GM12878 (cell line): Measurements from ENCODE around the gene KRT71. TPM values are rescaled to one million over a fixed set of nuclear protein-coding genes. Genes with fewer than 3 reads are reported as not detected.

Source experiments
- FOS ChIP-seq: IDR thresholded peaks from 3 replicates; pipeline ENCODE4 v1.6.1; 2011; ENCODE audit warnings: borderline replicate concordance; ENCODE audit not compliant: insufficient read length; ENCODE audit errors: extremely low read depth
- GATAD2B ChIP-seq: fragments of 450-650 bp; conservative IDR thresholded peaks from 2 replicates; pipeline ENCODE4 v1.6.1; 2017; ENCODE audit warnings: low read depth, mild to moderate bottlenecking, moderate library complexity
- RFX5 ChIP-seq: IDR thresholded peaks from 2 replicates; pipeline ENCODE4 v1.6.1; 2011; ENCODE audit warnings: low read depth, low read length, improper control_type of control experiment
- YY1 ChIP-seq: IDR thresholded peaks from 2 replicates; pipeline ENCODE4 v1.6.1; 2011; ENCODE audit warnings: low read depth, mild to moderate bottlenecking, low read length
- ZNF622 ChIP-seq: fragments of 450-650 bp; IDR thresholded peaks from 2 replicates; pipeline ENCODE4 v1.6.1; 2017; ENCODE audit warnings: mild to moderate bottlenecking, inconsistent platforms
- polyA plus RNA-seq, 11 experiments: library from polyadenylated mRNA; depleted of rRNA in 4 of 11; unstranded in 6 of 11; stranded (reverse) in 5 of 11; fragments of >200 nt; fragmentation: Nextera tagmentation in 4 of 11; fragmentation: Illumina TruSeq in 1 of 11; extraction: Ambion mirVana in 4 of 11; extraction: Trizol in 1 of 11; gene quantifications; 1 replicate in 1 of 11; 2 replicates in 10 of 11; pipeline versions ENCODE4 v1.2.1 to v1.2.3, GENCODE V29; 2011 to 2016; ENCODE audit warnings: inconsistent platforms in 2 of 11, missing spikeins in 2 of 11, low read depth in 1 of 11
- total RNA-seq, 4 experiments: library from RNA; depleted of rRNA in 3 of 4; stranded (reverse); fragments of >200 nt in 3 of 4; fragmentation: Illumina TruSeq in 1 of 4; extraction: Trizol in 1 of 4; gene quantifications; 2 replicates each; pipeline versions ENCODE4 v1.2.1 to v1.2.3, GENCODE V29; 2013 to 2021
- TF ChIP-seq, protein P1 (sequence below): fragments of 450-650 bp; IDR thresholded peaks from 2 replicates; pipeline ENCODE4 v1.6.1; 2017; ENCODE audit warnings: antibody characterized with exemption, mild to moderate bottlenecking, moderate library complexity
- TF ChIP-seq, protein P2 (sequence below): fragments of 450-650 bp; formaldehyde crosslinking; IDR thresholded peaks from 2 replicates; pipeline ENCODE4 v1.4.0; 2020; ENCODE audit warnings: mild to moderate bottlenecking, moderate library complexity
- TF ChIP-seq, protein P3 (sequence below): fragments of 450-650 bp; IDR thresholded peaks from 2 replicates; pipeline ENCODE4 v1.6.1; 2017; ENCODE audit warnings: mild to moderate bottlenecking, moderate library complexity

Gene KRT71
- total and polyA plus RNA-seq, 10 of the 15 experiments (the other 5 are each of a cell fraction or from before 2014, with no cell fraction given) = not detected

DNA sequence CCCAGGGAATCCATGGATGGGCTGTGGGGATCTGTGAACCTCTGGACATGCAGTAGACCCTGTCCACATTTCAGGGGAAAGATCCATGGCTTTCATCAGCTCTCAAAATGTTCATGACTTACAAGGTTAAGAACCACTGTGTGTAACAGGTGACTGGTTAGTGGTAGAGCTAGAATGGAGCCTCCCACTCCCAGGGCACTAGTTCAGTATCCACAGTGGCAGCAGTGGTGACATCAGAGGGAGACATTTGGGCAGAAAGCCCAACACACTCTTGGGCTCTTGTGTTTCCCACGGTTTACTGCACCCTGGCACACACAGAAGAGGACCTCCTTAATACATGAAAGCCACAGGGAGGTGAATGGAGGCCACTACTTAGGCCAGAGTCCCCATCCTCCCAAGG is 11.6 kb upstream of the KRT71 start (continued):
- TF ChIP-seq, protein P1, sequence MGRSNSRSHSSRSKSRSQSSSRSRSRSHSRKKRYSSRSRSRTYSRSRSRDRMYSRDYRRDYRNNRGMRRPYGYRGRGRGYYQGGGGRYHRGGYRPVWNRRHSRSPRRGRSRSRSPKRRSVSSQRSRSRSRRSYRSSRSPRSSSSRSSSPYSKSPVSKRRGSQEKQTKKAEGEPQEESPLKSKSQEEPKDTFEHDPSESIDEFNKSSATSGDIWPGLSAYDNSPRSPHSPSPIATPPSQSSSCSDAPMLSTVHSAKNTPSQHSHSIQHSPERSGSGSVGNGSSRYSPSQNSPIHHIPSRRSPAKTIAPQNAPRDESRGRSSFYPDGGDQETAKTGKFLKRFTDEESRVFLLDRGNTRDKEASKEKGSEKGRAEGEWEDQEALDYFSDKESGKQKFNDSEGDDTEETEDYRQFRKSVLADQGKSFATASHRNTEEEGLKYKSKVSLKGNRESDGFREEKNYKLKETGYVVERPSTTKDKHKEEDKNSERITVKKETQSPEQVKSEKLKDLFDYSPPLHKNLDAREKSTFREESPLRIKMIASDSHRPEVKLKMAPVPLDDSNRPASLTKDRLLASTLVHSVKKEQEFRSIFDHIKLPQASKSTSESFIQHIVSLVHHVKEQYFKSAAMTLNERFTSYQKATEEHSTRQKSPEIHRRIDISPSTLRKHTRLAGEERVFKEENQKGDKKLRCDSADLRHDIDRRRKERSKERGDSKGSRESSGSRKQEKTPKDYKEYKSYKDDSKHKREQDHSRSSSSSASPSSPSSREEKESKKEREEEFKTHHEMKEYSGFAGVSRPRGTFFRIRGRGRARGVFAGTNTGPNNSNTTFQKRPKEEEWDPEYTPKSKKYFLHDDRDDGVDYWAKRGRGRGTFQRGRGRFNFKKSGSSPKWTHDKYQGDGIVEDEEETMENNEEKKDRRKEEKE = no peak
- TF ChIP-seq FOS = no peak
- TF ChIP-seq RFX5 = no peak
- TF ChIP-seq GATAD2B = no peak
- TF ChIP-seq ZNF622 = no peak
- TF ChIP-seq, protein P2, sequence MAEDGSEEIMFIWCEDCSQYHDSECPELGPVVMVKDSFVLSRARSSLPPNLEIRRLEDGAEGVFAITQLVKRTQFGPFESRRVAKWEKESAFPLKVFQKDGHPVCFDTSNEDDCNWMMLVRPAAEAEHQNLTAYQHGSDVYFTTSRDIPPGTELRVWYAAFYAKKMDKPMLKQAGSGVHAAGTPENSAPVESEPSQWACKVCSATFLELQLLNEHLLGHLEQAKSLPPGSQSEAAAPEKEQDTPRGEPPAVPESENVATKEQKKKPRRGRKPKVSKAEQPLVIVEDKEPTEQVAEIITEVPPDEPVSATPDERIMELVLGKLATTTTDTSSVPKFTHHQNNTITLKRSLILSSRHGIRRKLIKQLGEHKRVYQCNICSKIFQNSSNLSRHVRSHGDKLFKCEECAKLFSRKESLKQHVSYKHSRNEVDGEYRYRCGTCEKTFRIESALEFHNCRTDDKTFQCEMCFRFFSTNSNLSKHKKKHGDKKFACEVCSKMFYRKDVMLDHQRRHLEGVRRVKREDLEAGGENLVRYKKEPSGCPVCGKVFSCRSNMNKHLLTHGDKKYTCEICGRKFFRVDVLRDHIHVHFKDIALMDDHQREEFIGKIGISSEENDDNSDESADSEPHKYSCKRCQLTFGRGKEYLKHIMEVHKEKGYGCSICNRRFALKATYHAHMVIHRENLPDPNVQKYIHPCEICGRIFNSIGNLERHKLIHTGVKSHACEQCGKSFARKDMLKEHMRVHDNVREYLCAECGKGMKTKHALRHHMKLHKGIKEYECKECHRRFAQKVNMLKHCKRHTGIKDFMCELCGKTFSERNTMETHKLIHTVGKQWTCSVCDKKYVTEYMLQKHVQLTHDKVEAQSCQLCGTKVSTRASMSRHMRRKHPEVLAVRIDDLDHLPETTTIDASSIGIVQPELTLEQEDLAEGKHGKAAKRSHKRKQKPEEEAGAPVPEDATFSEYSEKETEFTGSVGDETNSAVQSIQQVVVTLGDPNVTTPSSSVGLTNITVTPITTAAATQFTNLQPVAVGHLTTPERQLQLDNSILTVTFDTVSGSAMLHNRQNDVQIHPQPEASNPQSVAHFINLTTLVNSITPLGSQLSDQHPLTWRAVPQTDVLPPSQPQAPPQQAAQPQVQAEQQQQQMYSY (CRISPR knock-in tag) = no peak
- TF ChIP-seq, protein P3, sequence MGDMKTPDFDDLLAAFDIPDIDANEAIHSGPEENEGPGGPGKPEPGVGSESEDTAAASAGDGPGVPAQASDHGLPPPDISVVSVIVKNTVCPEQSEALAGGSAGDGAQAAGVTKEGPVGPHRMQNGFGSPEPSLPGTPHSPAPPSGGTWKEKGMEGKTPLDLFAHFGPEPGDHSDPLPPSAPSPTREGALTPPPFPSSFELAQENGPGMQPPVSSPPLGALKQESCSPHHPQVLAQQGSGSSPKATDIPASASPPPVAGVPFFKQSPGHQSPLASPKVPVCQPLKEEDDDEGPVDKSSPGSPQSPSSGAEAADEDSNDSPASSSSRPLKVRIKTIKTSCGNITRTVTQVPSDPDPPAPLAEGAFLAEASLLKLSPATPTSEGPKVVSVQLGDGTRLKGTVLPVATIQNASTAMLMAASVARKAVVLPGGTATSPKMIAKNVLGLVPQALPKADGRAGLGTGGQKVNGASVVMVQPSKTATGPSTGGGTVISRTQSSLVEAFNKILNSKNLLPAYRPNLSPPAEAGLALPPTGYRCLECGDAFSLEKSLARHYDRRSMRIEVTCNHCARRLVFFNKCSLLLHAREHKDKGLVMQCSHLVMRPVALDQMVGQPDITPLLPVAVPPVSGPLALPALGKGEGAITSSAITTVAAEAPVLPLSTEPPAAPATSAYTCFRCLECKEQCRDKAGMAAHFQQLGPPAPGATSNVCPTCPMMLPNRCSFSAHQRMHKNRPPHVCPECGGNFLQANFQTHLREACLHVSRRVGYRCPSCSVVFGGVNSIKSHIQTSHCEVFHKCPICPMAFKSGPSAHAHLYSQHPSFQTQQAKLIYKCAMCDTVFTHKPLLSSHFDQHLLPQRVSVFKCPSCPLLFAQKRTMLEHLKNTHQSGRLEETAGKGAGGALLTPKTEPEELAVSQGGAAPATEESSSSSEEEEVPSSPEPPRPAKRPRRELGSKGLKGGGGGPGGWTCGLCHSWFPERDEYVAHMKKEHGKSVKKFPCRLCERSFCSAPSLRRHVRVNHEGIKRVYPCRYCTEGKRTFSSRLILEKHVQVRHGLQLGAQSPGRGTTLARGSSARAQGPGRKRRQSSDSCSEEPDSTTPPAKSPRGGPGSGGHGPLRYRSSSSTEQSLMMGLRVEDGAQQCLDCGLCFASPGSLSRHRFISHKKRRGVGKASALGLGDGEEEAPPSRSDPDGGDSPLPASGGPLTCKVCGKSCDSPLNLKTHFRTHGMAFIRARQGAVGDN = no peak
- TF ChIP-seq YY1 = no peak
